Measurements from ENCODE around the gene GPR37L1.

GPR37L1 gene

GRCh38 chr1:202146279-202146678 lies 23.6 kb downstream of the GPR37L1 start:
- Histone ChIP-seq H3K9me3 (replicated peaks; ENCODE audit: insufficient read depth, low read length) (no peaks in the 10 kb centered on the region), H3K9ac (ENCODE audit: low read length) (no peak overlapping the region), H2AFZ (ENCODE audit: low read length) (no peak overlapping the region), H3K27me3 (replicated peaks; ENCODE audit: insufficient read depth, low read length) (no peaks in the 10 kb centered on the region), H3F3A (ENCODE audit: insufficient read depth, low read length) (peaks cover 11% of the 10 kb centered on the region), H3K4me3 (ENCODE audit: low read length) (no peak overlapping the region), H3K27ac (ENCODE audit: low read length) (no peak overlapping the region), H3K36me3 (replicated peaks; ENCODE audit: insufficient read depth, low read length) (no peaks in the 10 kb centered on the region), H3K79me2 (ENCODE audit: low read length) (peaks cover 28% of the 10 kb centered on the region), H3K4me1 (ENCODE audit: low read length) (peaks cover 7% of the 10 kb centered on the region), H3K4me2 (ENCODE audit: low read depth, low read length) (no peak overlapping the region), H4K20me1 (ENCODE audit: insufficient read depth, low read length) (0 out of 2 replicates have a peak, but pooled peaks cover 3% of the 10 kb centered on the region), H3K9me2 (replicated peaks; ENCODE audit: insufficient read depth, low read length) (no peaks in the 10 kb centered on the region)
- TF ChIP-seq EZH2phosphoT487 (IDR thresholded peaks at IDR 0.05; ENCODE audit: low read length) = no peak
- DNase-seq = peak; percentile 3

DNA sequence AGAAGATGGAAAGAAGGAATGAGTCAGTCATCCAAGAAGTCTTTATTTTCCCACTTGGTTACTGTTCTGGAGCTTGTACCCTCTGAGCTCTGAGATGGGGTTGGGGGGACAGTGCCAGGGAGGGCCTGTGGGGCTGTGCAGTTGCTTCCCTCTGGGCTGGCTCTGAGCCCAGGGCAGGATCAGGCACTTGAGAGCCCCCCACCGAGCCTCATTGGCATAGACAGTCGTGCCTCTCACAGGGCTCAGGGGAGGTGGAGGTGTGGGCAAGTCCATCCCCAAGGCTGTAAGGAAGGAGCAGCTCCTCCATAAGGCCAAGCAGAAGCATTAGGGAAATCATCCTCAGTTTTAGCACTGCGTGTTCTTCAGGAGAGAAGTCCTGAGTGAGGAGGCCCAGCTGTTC lies 24.3 kb downstream of the GPR37L1 start:
- Histone ChIP-seq H2AFZ (ENCODE audit: low read length) (no peak overlapping the region), H3K36me3 (replicated peaks; ENCODE audit: insufficient read depth, low read length) (0 out of 2 replicates have a peak, but pooled peaks cover under 1% of the 10 kb centered on the region), H3K4me2 (ENCODE audit: low read depth, low read length) (no peak overlapping the region), H4K20me1 (ENCODE audit: insufficient read depth, low read length) (0 out of 2 replicates have a peak, but pooled peaks cover 3% of the 10 kb centered on the region), H3K4me3 (ENCODE audit: low read length) (no peak overlapping the region), H3K9ac (ENCODE audit: low read length) (no peak overlapping the region), H3K9me2 (replicated peaks; ENCODE audit: insufficient read depth, low read length) (no peaks in the 10 kb centered on the region), H3K27me3 (replicated peaks; ENCODE audit: insufficient read depth, low read length) (no peaks in the 10 kb centered on the region), H3K9me3 (replicated peaks; ENCODE audit: insufficient read depth, low read length) (no peaks in the 10 kb centered on the region), H3K27ac (ENCODE audit: low read length) (no peak overlapping the region), H3F3A (ENCODE audit: insufficient read depth, low read length) (peaks cover 11% of the 10 kb centered on the region), H3K79me2 (ENCODE audit: low read length) (peaks cover 21% of the 10 kb centered on the region), H3K4me1 (ENCODE audit: low read length) (peaks cover 7% of the 10 kb centered on the region)
- no peak for TF ChIP-seq EZH2phosphoT487 (IDR thresholded peaks at IDR 0.05; ENCODE audit: low read length)
- TF ChIP-seq CTCF (IDR thresholded peaks at IDR 0.05; ENCODE audit: low read length) = no peak
- no peak for TF ChIP-seq EZH2 (optimal IDR thresholded peaks at IDR 0.05; ENCODE audit: low read depth, low read length)
- no peak for DNase-seq

GRCh38 chr1:202148391-202148790 lies 25.7 kb downstream of the GPR37L1 start:
- Histone ChIP-seq H2AFZ (ENCODE audit: low read length) (no peak overlapping the region), H3F3A (ENCODE audit: insufficient read depth, low read length) (peaks cover 11% of the 10 kb centered on the region), H3K4me1 (ENCODE audit: low read length) (no peaks in the 10 kb centered on the region), H3K9me2 (replicated peaks; ENCODE audit: insufficient read depth, low read length) (no peaks in the 10 kb centered on the region), H3K79me2 (ENCODE audit: low read length) (peaks cover 7% of the 10 kb centered on the region), H3K4me3 (ENCODE audit: low read length) (no peak overlapping the region), H3K9ac (ENCODE audit: low read length) (no peak overlapping the region), H3K36me3 (replicated peaks; ENCODE audit: insufficient read depth, low read length) (0 out of 2 replicates have a peak, but pooled peaks cover 10% of the 10 kb centered on the region), H3K4me2 (ENCODE audit: low read depth, low read length) (no peak overlapping the region), H3K27ac (ENCODE audit: low read length) (no peak overlapping the region), H4K20me1 (ENCODE audit: insufficient read depth, low read length) (no peaks in the 10 kb centered on the region), H3K9me3 (replicated peaks; ENCODE audit: insufficient read depth, low read length) (no peaks in the 10 kb centered on the region), H3K27me3 (replicated peaks; ENCODE audit: insufficient read depth, low read length) (no peaks in the 10 kb centered on the region)
- no peak for DNase-seq
- TF ChIP-seq EZH2 (optimal IDR thresholded peaks at IDR 0.05; ENCODE audit: low read depth, low read length) (no peak), EZH2phosphoT487 (IDR thresholded peaks at IDR 0.05; ENCODE audit: low read length) (no peak), CTCF (IDR thresholded peaks at IDR 0.05; ENCODE audit: low read length) (no peak)

GRCh38 chr1:202149566-202149965 lies 26.8 kb downstream of the GPR37L1 start:
- no peaks in the 10 kb centered on the region for H3K9me3 ChIP-seq (replicated peaks; ENCODE audit: insufficient read depth, low read length)
- H4K20me1 ChIP-seq (ENCODE audit: insufficient read depth, low read length) = no peaks in the 10 kb centered on the region
- TF ChIP-seq CTCF (IDR thresholded peaks at IDR 0.05; ENCODE audit: low read length) (no peak), EZH2 (optimal IDR thresholded peaks at IDR 0.05; ENCODE audit: low read depth, low read length) (no peak), EZH2phosphoT487 (IDR thresholded peaks at IDR 0.05; ENCODE audit: low read length) (no peak)
- no peaks in the 10 kb centered on the region for H3K4me1 ChIP-seq (ENCODE audit: low read length)
- H3K9me2 ChIP-seq (replicated peaks; ENCODE audit: insufficient read depth, low read length) = no peaks in the 10 kb centered on the region
- no peaks in the 10 kb centered on the region for H3K27me3 ChIP-seq (replicated peaks; ENCODE audit: insufficient read depth, low read length)
- no peak overlapping the region for H2AFZ ChIP-seq (ENCODE audit: low read length)
- H3K79me2 ChIP-seq (ENCODE audit: low read length) = no peaks in the 10 kb centered on the region
- H3K4me3 ChIP-seq (ENCODE audit: low read length) = no peak overlapping the region
- DNase-seq = no peak
- H3K27ac ChIP-seq (ENCODE audit: low read length) = no peak overlapping the region
- no peak overlapping the region for H3K4me2 ChIP-seq (ENCODE audit: low read depth, low read length)
- H3K9ac ChIP-seq (ENCODE audit: low read length) = no peak overlapping the region
- H3F3A ChIP-seq (ENCODE audit: insufficient read depth, low read length) = peaks cover 8% of the 10 kb centered on the region
- H3K36me3 ChIP-seq (replicated peaks; ENCODE audit: insufficient read depth, low read length) = 0 out of 2 replicates have a peak, but pooled peaks cover 10% of the 10 kb centered on the region
